GM12891 (cell line): ENCODE measurements around the gene OR2AT4.
"Not testable (repeated sequence)": the region's sequence is repeated elsewhere in the genome, so short reads cannot be mapped to it uniquely, and the experiment has no call there.

Source experiments
- DNase-seq: peaks from one replicate; pipeline ENCODE4 v3.0.0; 2011; ENCODE audit warnings: low spot score; ENCODE audit not compliant: insufficient read length
- FAIRE-seq: peaks from 2 replicates; lab custom pipeline; 2011; peaks lifted over from hg19 to GRCh38; lab: Jason Lieb, UNC
- PAX5 ChIP-seq: IDR thresholded peaks from 2 replicates; pipeline ENCODE4 v1.6.1; 2011; ENCODE audit warnings: low read length, moderate library complexity, mild to moderate bottlenecking; ENCODE audit not compliant: insufficient read depth, severe bottlenecking
- POLR2A ChIP-seq: IDR thresholded peaks from 2 replicates; pipeline ENCODE4 v1.6.1; 2011; ENCODE audit warnings: low read depth, low read length, control low read depth
- POLR2AphosphoS5 ChIP-seq: IDR thresholded peaks from 2 replicates; pipeline ENCODE4 v1.6.1; 2011; ENCODE audit warnings: low read depth, low read length, control low read depth
- POU2F2 ChIP-seq: IDR thresholded peaks from 2 replicates; pipeline ENCODE4 v1.6.1; 2011; ENCODE audit warnings: low read depth, mild to moderate bottlenecking, control low read depth, low read length, moderate library complexity
- SPI1 ChIP-seq: IDR thresholded peaks from 2 replicates; pipeline ENCODE4 v1.6.1; 2011; ENCODE audit warnings: low read depth, low read length, control low read depth
- TAF1 ChIP-seq: IDR thresholded peaks from 2 replicates; pipeline ENCODE4 v1.6.1; 2011; ENCODE audit warnings: low read depth, low read length, control low read depth

Gene OR2AT4

GRCh38 chr11:75135021-75135650, 38.5 kb upstream of the OR2AT4 start:
- DNase-seq (no peak), FAIRE-seq (no peak)
- no peak for TF ChIP-seq POLR2AphosphoS5
- TF ChIP-seq POLR2A = no peak

- no peak for FAIRE-seq
- TF ChIP-seq POU2F2 (no peak), PAX5 (no peak), TAF1 (no peak), SPI1 (no peak), POLR2A (no peak), POLR2AphosphoS5 (no peak)
- DNase-seq = no peak
Measured at GRCh38 chr11:75133976-75134375, 37.3 kb upstream of the OR2AT4 start.

GRCh38 chr11:75132080-75132479, 35.4 kb upstream of the OR2AT4 start:
- FAIRE-seq = no peak
- no peak for DNase-seq
- TF ChIP-seq POU2F2 = no peak
- TF ChIP-seq POLR2AphosphoS5 = no peak
- no peak for TF ChIP-seq SPI1
- TF ChIP-seq POLR2A = no peak
- TF ChIP-seq TAF1 = no peak
- no peak for TF ChIP-seq PAX5

GRCh38 chr11:75126564-75126963, 29.9 kb upstream of the OR2AT4 start:
- no peak for TF ChIP-seq POLR2A
- no peak for TF ChIP-seq POU2F2
- no peak for TF ChIP-seq SPI1
- TF ChIP-seq TAF1 = no peak
- TF ChIP-seq PAX5 = no peak
- no peak for TF ChIP-seq POLR2AphosphoS5
- DNase-seq = no peak

GRCh38 chr11:75118577-75118976, 21.9 kb upstream of the OR2AT4 start:
- DNase-seq = no peak
- TF ChIP-seq POLR2A (no peak), SPI1 (no peak), POLR2AphosphoS5 (no peak), POU2F2 (no peak), PAX5 (no peak), TAF1 (no peak)
- no peak for FAIRE-seq

More at GRCh38 chr11:75126564-75126963, 29.9 kb upstream of the OR2AT4 start:
- FAIRE-seq = no peak

GRCh38 chr11:75114465-75114864, 17.8 kb upstream of the OR2AT4 start:
- TF ChIP-seq TAF1 (no peak), POU2F2 (no peak), POLR2A (no peak), POLR2AphosphoS5 (no peak), PAX5 (no peak), SPI1 (no peak)
- FAIRE-seq = no peak
- DNase-seq = no peak

GRCh38 chr11:75113030-75113429, 16.4 kb upstream of the OR2AT4 start:
- no peak for DNase-seq
- TF ChIP-seq POLR2AphosphoS5 (no peak), TAF1 (no peak), POLR2A (no peak), SPI1 (no peak), POU2F2 (no peak), PAX5 (no peak)
- no peak for FAIRE-seq

- FAIRE-seq (no peak), DNase-seq (no peak)
- TF ChIP-seq POU2F2 = no peak
- TF ChIP-seq SPI1 = no peak
- TF ChIP-seq PAX5 = no peak
- no peak for TF ChIP-seq TAF1
- TF ChIP-seq POLR2A = no peak
- no peak for TF ChIP-seq POLR2AphosphoS5
Measured at GRCh38 chr11:75112200-75112599, 15.5 kb upstream of the OR2AT4 start.

GRCh38 chr11:75107187-75107586, 10.5 kb upstream of the OR2AT4 start:
- DNase-seq (no peak), FAIRE-seq (no peak)
- TF ChIP-seq SPI1 = no peak
- no peak for TF ChIP-seq PAX5
- no peak for TF ChIP-seq POLR2AphosphoS5
- no peak for TF ChIP-seq POU2F2
- TF ChIP-seq TAF1 = no peak
- TF ChIP-seq POLR2A = no peak

GRCh38 chr11:75105967-75106681, 9.4 kb upstream of the OR2AT4 start:
- not testable (repeated sequence) for FAIRE-seq, DNase-seq
